GM12801 (cell line): ENCODE measurements around the gene KRT17.
"Not testable (repeated sequence)": the region's sequence is repeated elsewhere in the genome, so short reads cannot be mapped to it uniquely, and the experiment has no call there.

Experiments
- CTCF ChIP-seq: IDR thresholded peaks from one replicate; pipeline ENCODE4 v1.5.1; 2011; ENCODE audit warnings: control low read depth; ENCODE audit not compliant: insufficient read length; ENCODE audit errors: extremely low read depth

The KRT17 gene

GRCh38 chr17:41612376-41613160, 11.8 kb downstream of the KRT17 start, which contains the start of gene KRT16:
Gene KRT16, minus strand, starts transcription at chr17:41612767. Its CDS starts 79 bp downstream, at chr17:41612688.
- TF ChIP-seq CTCF, result not testable (repeated sequence)

GRCh38 chr17:41610965-41611640, 13.3 kb downstream of the KRT17 start:
- no peak for TF ChIP-seq CTCF

- TF ChIP-seq CTCF, result no peak
Measured at GRCh38 chr17:41602524-41602923, 21.9 kb downstream of the KRT17 start.

GRCh38 chr17:41600318-41600717, 24.1 kb downstream of the KRT17 start:
- no peak for TF ChIP-seq CTCF

- no peak for TF ChIP-seq CTCF
Measured at GRCh38 chr17:41599680-41600079, 24.7 kb downstream of the KRT17 start.

- TF ChIP-seq CTCF, result no peak
Measured at GRCh38 chr17:41595585-41595984, 28.8 kb downstream of the KRT17 start.

- TF ChIP-seq CTCF, result no peak
Measured at GRCh38 chr17:41594363-41594915, 29.9 kb downstream of the KRT17 start.
